Activated CD8-positive, alpha-beta memory T cell treated with anti-CD3 and anti-CD28 coated beads, Interleukin-2, amount 50 U/mL, for 24 hours (primary cell): ENCODE data around the gene HECTD3.
"Not testable (repeated sequence)": the region's sequence is repeated elsewhere in the genome, so short reads cannot be mapped to it uniquely, and the experiment has no call there.

Source experiments
- DNase-seq: peaks from one replicate; pipeline ENCODE4 v3.0.0-alpha.2; 2020; ENCODE audit errors: extremely low read depth

HECTD3 gene

DNA sequence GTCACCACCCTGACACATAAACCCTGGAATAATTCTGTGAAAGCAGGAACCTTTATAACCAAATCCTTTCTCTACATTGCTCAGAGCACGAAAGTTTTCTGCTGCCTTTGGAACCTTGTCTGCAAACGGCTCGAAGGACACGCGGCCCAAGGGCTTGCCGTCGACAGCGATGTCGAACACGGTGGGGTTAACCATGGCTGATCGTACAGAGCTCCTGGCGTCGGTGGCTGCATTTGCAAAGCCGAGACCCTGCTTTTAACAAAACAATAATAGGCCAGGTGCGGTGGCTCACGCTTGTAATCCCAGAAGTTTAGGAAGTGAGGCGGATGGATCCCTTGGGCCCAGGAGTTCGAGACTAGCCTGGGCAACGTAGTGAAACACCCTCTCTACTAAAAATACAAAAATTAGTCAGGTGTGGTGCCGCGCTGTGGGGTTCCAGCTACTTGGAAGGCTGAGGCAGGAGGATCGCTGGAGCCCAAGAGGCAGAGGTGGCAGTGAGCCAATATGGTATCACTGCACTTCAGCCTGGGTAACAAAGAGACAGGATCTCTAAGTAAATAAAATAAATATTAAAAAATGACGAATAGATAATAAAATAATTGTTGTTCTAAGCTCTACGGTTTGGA is 22.5 kb downstream of the HECTD3 start:
- DNase-seq: no peak

DNA sequence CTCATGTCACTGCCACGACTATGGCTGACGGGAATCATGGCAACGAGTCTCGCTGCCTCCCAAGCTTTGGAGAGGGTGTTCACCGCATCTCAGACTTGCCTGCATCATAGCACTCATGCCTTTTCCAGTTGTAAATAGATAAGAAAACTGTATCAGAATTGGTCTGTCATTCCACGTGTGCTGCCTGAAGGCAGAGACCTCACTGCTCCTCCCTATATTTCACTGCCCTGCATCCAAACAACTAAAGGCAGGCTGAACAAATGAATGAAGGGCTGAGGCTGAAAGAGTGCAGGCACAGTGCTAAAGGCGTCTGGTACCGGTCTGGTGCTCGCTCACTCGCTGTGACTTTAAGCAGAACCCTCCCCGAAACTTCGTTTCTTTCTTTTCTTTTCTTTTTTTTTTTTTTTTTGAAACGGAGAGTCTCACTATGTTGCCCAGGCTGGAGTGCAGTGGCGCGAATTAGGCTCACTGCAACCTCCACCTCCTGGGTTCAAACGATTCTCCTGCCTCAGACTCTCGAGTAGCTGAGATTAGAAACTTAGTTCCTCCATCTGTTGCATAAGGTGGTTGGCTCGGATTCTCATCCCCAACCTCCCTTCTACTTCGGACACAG is 25.3 kb downstream of the HECTD3 start:
- DNase-seq: no peak

DNA sequence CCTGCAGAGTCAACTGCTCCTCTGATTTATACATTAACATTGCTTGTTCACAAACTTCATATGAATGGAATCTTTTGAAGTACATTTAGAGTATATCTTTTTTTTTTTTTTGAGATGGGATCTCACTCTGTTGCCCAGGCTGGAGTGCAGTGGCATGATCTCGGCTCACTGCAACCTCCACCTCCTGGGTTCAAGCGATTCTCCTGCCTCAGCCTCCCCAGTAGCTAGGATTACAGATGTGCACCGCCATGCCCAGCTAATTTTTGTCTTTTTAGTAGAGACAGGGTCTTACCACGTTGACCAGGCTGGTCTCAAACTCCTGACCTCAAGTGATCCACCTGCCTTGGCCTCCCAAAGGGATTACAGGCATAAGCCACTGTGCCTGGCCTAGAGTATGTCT is 33.8 kb downstream of the HECTD3 start:
- not testable (repeated sequence) for DNase-seq

DNA sequence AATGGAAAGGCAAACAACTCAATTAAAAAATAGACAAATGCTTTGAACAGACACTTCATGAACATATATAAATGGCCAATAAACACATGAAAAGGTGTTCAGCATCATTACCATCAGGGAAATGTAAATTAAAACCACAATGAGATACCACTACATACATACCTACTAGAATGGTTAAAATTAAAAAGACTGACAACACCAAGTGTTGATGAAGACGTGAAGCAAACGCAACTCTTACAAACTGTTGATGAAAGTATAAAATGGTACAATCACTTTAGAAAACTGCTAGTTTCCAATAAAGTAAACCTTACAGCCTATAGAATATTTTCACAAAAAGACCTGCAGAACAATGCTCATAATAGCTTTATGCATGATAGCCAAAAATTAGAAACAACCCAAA is 34.9 kb downstream of the HECTD3 start:
- DNase-seq: no peak

DNA sequence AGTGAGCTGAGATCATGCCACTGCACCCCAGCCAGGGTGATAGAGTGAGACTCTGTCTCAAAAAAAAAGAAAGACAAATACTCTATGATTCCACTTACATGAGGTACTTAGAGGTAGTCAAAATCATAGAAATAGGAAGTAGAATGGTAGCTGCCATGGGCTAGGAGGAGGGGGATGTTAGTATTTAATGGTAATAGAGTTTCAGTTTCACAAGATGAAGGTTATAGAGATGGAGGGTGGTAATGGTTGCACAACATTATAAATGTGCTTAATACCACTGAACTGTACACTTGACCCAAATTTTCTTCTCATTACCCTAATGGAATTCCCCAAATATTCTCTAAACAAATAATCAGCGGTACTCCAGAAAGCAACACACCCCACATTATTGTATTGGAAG is 37.5 kb downstream of the HECTD3 start:
- no peak for DNase-seq

DNA sequence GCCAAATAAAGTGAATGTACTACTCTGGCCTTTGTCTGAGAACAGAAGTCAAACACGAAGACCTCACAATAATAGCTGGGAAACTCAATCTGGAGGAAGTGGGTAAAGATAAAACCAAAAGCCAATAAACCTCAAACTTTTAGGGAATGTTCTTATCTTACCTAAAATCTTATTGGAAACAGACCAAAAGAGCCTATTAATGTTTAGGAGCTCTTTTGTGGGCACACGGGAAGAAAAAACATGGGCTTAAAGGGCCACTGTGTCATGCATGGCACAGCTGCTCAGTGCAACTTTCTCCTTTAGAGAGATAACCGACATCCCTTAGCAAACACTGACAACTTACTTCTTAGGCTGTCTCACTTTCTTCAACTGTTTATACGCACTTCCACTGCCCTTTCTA is 40.8 kb downstream of the HECTD3 start:
- DNase-seq: no peak

DNA sequence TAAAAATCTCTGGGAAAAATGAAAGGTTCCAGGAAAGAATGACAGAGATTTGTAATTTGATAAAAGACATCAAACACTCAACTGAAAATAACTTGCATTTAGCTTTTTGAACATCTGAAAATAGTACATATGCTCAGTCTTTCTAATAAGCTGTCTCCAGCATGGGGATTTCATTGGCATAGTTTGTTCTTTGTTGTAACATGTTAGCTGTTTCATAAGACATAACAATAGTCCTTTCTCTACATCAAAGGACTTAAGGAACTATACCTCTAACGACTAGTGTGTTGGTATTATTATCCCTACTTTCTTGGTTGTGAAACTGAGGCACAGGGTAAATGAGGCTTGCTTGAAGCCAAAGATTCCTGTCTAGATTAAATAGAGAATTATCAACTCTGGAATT is 46.7 kb downstream of the HECTD3 start:
- no peak for DNase-seq

DNA sequence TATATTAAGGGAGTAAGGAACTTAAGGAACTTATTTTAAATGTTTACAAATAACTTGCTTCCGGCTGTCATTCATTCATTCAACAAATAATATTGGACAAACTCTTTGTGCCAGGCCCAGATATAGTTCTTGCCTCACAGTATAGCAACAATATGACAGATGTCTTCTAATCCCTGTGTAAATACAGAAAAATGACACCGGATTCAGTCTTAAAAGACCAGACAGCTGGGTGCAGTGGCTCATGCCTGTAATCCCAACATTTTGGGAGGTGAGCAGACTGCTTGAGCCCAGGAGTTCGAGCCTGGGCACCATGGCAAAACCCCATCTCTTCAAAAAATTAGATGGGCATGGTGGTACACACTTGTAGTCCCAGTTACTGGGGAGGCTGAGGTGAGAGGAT is 48.4 kb downstream of the HECTD3 start:
- DNase-seq: no peak

DNA sequence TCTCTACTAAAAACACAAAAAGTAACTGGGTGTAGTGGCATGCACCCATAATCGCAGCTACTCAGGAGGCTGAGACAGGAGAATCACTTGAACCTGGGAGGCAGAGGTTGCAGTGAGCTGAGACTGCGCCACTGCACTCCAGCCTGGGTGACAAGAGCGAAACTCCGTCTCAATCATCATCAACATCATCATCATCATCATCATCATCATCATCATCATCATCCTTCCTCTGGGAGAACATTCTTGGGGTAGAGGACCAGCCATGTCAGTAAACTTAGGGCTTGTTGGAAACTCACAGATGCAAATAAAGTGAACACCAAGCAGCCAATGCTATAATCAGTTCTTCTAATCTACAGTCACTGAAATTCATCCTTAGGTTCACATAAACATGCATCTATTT is 49.1 kb downstream of the HECTD3 start:
- DNase-seq: not testable (repeated sequence)

DNA sequence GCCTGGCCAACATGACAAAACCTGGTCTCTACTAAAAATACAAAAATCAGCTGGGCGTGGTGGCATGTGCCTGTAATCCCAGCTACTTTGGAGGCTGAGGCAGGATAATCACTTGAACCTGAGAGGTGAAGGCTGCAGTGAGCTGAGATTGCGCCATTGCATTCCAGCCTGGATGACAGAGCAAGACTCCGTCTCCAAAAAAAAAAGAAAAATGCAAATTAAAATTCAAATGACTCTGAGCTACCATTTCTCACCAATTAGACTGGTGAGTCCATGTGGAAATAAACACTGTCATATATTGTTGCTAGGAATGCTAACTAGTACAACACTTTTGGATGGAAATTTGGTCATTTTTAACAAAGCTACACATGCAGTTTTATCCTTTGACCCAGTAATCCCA is 53.6 kb downstream of the HECTD3 start:
- not testable (repeated sequence) for DNase-seq

DNA sequence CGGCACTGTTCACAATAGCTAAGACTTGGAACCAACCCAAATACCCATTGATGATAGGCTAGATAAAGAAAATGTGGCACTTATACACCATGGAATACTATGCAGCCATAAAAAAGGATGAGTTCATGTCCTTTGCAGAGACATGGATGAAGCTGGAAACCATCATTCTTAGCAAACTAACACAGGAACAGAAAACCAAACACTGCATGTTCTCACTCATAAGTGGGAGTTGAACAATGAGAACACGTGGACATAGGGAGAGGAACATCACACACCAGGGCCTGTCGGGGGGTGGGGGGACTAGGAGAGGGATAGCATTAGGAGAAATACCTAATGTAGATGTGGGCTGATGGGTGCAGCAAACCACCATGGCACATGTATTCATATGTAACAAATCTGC is 55.0 kb downstream of the HECTD3 start:
- DNase-seq: not testable (repeated sequence)
